Uterus (tissue), 2 donors: ENCODE data around the gene POU2F1.

Experiments used
- POLR2A ChIP-seq, 2 donors: fragments of 450-650 bp; IDR thresholded peaks; one replicate each; pipeline ENCODE4 v1.6.1; 2016; ENCODE audit warnings: antibody characterized with exemption in 2 of 2, mild to moderate bottlenecking in 1 of 2, moderate library complexity in 1 of 2
- TF ChIP-seq, protein P1 (sequence below), 4 experiments: fragments of 200-600 bp in 2 of 4; fragments of 450-650 bp in 2 of 4; sonication (generic) in 2 of 4; IDR thresholded peaks; one replicate each; pipeline ENCODE4 v1.5.1; 2016 to 2019; ENCODE audit warnings: antibody characterized with exemption in 4 of 4, mild to moderate bottlenecking in 2 of 4, moderate library complexity in 1 of 4

GRCh38 chr1:167413328-167413727, 192.6 kb downstream of the POU2F1 start:
- TF ChIP-seq, protein P1, sequence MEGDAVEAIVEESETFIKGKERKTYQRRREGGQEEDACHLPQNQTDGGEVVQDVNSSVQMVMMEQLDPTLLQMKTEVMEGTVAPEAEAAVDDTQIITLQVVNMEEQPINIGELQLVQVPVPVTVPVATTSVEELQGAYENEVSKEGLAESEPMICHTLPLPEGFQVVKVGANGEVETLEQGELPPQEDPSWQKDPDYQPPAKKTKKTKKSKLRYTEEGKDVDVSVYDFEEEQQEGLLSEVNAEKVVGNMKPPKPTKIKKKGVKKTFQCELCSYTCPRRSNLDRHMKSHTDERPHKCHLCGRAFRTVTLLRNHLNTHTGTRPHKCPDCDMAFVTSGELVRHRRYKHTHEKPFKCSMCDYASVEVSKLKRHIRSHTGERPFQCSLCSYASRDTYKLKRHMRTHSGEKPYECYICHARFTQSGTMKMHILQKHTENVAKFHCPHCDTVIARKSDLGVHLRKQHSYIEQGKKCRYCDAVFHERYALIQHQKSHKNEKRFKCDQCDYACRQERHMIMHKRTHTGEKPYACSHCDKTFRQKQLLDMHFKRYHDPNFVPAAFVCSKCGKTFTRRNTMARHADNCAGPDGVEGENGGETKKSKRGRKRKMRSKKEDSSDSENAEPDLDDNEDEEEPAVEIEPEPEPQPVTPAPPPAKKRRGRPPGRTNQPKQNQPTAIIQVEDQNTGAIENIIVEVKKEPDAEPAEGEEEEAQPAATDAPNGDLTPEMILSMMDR (IDR thresholded peaks at IDR 0.05), result no peak
- TF ChIP-seq POLR2A (IDR thresholded peaks at IDR 0.05), result no peak
